Loucy (cell line): ENCODE data around the gene INS.

ENCODE experiments used
- CTCF ChIP-seq: fragments of 200-600 bp; sonication (generic); conservative IDR thresholded peaks from 2 replicates; pipeline ENCODE4 v1.5.1; 2014; ENCODE audit warnings: mild to moderate bottlenecking, antibody characterized with exemption, low read length
- EZH2phosphoT487 ChIP-seq: fragments of 200-600 bp; IDR thresholded peaks from 2 replicates; pipeline ENCODE4 v1.6.1; 2018; ENCODE audit warnings: antibody characterized with exemption, mild to moderate bottlenecking, moderate library complexity, borderline replicate concordance

- TF ChIP-seq CTCF (no peak), EZH2phosphoT487 (no peak)
Observed at GRCh38 chr11:2128511-2129307, 32.3 kb downstream of the INS start.
